Left renal pelvis (tissue), 4 donors: ENCODE results near the gene NOXO1. TPM values are rescaled to one million over a fixed set of nuclear protein-coding genes. Genes with fewer than 3 reads are reported as not detected.
A peak's percentile ranks its signal among the peaks of the same experiment; 100 is the strongest.

Experiments used
- DNase-seq, 4 donors: peaks; one replicate each; pipeline ENCODE4 v3.0.0-alpha.2; 2013; ENCODE audit warnings: low read depth in 4 of 4, low spot score in 3 of 4
- polyA plus RNA-seq, 4 donors: library from polyadenylated mRNA; unstranded; fragments of 120-200 nt; gene quantifications; one replicate each; pipeline ENCODE4 v1.2.1, GENCODE V29; 2013; ENCODE audit not compliant: insufficient read length in 4 of 4

NOXO1 gene
- polyA plus RNA-seq, 4 donors, result 0.45 to 3.0 (median 0.78) TPM

- no peak for DNase-seq
Observed at GRCh38 chr16:1980030-1980769, 1.1 kb downstream of the NOXO1 start.

DNA sequence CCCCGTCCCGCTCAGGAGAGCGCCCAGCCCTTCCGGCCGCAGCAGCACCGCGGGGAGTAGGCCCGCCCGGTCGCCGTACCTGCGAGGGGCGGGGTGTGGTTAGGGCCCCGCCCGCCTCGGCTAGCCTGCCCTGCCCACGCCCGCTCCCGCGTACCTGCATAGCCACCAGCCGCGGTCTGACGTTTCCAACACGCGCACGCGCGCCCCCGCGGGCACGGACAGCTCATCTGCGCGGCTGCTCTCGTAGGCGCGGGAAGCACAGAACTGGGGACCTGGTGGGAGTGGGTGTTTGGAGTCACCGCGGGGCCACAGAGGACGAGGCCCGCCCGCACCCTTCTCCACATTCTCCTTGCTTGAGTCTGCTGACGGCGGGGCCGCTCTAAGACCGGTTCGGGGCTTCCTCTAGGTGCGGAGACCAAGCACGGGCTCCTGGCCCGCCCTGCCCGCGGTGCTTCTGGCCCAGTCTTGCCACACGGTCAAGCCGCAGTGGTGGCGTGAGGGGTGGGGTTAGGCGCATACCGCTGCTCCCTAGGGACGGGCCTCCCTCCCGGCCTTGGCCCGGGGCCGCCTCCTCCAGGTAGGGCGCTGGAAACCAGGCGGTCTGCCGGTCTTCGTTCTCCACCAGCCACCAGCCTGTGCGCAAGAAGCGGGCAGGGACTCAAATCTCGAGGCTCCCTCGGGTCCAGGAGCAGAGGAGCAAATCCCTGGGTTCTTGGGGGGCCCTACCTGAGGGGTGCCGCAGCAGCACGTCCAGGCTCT lies 1.8 kb downstream of the NOXO1 start:
- DNase-seq, result no peak

- DNase-seq, result no peak
Observed at GRCh38 chr16:1978476-1979120, 2.7 kb downstream of the NOXO1 start.

DNA sequence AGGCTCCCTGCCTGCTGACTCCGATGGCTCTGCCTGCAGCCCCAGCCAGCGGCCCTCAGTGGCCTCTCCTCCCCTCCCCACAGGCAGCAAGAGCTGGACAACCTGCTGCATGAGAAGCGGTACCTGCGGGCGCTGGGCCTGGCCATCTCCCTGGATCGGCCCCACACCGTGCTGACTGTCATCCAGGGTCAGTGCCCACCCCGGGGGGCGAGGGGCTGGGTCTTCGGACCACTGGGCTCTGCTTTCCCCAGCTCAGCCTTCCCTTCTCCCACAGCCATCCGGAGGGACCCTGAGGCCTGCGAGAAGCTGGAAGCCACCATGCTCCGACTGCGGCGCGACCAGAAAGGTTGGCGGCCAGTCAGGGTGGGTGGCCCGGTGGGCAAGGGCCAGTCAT lies 3.4 kb downstream of the NOXO1 start:
- DNase-seq, result no peak

- no peak for DNase-seq
Observed at GRCh38 chr16:1976951-1977874, 4.1 kb downstream of the NOXO1 start.

- no peak for DNase-seq
Observed at GRCh38 chr16:1976216-1976520, 5.1 kb downstream of the NOXO1 start.

GRCh38 chr16:1975432-1976215 lies 5.6 kb downstream of the NOXO1 start:
- DNase-seq, result no peak

DNA sequence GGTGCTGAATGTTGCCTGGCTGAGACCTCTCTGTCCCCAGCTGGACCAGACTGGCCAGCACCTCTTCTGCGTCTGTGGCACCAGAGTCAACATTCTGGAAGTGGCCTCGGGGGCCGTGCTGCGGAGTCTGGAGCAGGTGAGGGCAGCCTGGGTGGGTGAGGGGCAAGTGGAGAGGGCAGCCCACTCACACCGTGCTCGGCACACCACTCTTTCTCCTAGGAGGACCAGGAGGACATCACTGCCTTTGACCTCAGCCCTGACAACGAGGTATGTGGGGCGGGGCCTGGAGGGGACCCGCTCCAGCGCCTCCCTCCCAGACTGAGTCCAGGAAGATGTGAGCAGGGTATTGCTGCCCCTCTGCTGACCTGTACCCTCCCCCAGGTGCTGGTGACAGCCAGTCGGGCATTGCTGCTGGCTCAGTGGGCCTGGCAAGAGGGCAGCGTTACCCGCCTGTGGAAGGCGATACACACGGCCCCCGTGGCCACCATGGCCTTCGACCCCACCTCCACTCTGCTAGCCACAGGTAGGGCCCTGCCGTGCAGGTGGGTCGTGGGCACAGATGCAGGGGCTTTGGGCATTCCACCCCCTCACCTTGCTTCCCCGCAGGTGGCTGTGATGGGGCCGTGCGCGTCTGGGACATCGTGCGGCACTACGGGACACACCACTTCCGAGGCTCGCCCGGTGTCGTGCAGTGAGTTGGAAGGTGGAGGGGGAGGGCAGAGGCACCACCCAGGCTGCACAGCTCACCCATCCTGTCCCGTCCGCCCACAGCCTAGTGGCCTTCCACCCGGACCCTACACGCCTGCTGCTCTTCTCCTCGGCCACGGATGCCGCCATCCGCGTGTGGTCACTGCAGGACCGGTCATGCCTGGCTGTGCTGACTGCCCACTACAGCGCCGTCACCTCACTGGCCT lies 6.9 kb downstream of the NOXO1 start:
- no peak for DNase-seq

GRCh38 chr16:1973461-1974156 lies 7.7 kb downstream of the NOXO1 start:
- no peak for DNase-seq

DNA sequence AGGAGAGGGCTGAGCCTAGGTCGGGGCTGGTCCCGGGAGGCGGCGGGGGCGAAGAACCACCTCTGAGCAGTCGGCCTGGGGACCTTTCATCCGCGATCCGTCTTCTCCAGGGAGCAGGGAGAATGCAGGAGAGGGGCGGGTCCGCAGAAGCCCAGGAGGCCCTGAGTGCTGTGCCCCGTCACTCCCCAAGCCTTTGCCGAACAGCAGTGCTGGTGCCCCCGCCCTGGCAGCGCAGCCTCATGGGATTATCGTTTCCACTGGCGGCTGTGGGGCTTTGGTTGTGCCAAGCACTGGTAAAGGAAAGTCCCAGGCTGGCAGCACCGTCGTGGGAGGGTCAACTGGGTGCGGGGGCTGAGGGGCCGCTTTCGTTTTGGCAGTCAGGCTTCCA lies 8.8 kb downstream of the NOXO1 start:
- DNase-seq, result no peak

DNA sequence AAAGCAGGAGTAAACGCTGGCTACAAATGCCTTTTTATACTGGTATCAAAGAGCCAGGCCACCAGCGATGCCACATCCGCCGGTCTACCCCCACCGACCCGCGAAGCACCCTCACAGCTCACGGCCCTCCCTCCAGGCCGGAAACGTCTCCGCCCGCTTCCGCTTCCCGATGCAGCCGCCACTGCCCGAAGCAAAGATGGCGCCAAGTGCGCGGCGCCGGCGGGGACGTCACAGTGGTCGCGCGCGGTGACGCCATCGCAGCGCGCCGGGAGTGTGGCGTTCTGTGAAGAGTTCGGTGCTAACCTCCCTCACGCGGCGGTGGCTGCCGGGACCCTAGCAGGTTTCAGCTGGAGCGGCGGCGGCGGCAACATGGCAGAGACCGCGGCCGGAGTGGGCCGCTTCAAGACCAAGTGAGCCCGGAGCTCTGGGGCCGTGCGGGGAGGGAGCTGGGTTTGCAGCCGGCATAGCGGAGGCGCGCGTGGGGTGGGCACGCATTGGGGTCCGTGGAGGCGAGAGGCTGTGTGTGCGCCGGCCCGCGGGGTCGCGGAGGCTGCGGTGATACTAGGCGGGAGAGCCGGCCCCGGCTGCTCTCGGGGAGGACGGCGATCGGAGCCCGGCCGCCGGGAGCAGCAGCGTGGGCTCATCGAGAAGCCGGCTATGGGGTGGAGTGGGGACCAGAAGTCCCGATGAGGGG lies 9.3 kb downstream of the NOXO1 start, which contains the start of gene TBL3:
TBL3 (plus strand) TSS at position 258 of the 694 bp plus-strand sequence; CDS start at position 370, 112 bp downstream.
- DNase-seq, result peak; percentile 81 to 89 (median 84)

DNA sequence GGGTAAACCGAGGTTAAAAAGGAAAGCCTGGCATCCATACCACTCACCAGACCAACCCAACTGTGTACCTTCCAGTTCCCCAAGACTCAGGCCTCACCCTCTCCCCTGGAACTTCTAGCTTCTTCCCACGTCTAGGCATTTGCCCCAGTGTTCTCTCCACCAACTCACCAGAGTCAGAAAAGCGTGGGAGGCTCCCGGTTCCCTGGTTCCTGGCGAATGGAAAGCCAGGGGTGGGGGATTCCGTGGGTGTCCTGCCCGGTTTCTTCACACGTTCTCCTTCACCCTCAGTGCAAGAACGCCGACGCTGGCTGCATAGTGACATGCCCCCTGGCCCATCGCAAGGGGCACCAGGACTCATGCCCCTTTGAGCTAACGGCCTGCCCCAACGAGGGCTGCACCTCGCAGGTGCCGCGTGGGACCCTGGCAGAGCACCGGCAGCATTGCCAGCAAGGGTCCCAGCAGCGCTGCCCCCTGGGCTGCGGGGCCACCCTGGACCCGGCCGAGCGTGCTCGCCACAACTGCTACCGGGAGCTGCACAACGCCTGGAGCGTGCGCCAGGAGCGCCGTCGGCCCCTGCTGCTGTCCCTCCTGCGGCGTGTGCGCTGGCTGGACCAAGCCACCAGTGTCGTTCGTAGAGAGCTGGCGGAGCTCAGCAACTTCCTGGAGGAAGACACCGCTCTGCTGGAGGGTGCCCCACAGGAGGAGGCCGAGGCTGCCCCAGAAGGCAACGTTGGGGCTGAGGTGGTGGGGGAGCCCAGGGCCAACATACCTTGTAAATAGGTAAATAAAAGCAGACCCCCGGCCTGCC lies 12.9 kb downstream of the NOXO1 start:
- no peak for DNase-seq

DNA sequence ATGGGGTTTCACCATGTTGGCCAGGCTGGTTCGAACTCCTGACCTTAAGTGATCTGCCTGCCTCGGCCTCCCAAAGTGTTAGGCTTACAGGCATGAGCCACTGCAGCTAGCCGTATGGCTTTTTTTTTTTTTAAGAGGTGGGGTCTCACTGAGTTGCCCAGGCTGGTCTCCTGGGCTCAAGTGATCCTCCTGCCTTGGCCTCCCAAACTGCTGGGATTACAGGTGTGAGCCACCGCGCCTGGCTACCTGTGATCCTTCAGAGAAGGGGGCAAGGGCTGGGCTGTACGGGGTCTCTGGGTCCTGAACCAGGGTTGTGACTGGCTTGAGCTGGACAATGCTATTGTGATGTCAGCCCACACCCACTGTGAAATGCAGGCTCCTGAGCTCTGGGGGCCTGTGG lies 14.8 kb downstream of the NOXO1 start, which contains the start of gene RNF151:
RNF151 (plus strand) TSS at position 397 of the 400 bp plus-strand sequence. CDS start 26 bp downstream, outside the sequence.
- DNase-seq, result no peak

DNA sequence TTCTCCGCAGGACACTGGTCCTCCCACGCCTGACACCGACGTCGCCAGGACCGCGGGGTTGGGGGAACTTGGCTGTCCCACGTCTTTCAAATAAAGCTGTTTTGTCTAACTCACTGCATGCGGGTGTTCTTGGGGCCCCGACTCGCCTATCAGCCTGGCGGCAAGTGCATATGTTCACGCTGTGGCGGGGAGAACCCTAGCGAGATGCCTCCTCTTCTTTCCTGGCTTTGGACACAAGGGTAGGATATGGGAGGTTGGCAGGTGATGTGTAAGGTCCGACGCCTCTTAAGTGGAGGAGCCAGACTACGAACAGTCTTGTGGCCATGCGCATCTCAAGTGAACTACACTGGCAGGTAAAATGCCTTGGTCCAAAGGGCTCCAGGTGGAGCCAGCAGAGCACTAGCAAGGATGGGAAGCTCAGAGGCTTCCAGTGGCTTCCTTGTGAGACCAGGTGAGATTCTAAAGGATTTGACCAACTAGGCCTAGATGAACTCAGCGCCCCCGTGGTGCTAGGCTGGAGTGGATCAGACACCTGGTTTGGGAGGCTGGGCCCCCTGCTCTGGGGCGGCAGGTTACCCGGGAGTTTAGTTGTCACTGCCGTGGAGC lies 15.8 kb downstream of the NOXO1 start:
- no peak for DNase-seq

- DNase-seq, result peak; percentile 94 to 98 (median 97)
Observed at GRCh38 chr16:1964506-1965395, 16.5 kb downstream of the NOXO1 start, which contains the start of gene RPS2. RPS2 (minus strand) TSS chr16:1964826; CDS start chr16:1964625, 201 bp downstream.
